SU-DHL-6 (cell line): Measurements from ENCODE around the gene FBXL16.
A peak's percentile ranks its signal among the peaks of the same experiment; 100 is the strongest.

Source experiments
- H2AFZ ChIP-seq: fragments of 200-600 bp; sonication (generic); 2 replicates; pipeline ENCODE4 v1.6.1; 2014; ENCODE audit warnings: low read depth, mild to moderate bottlenecking, moderate library complexity, mixed read lengths, antibody characterized with exemption, low read length; ENCODE audit not compliant: severe bottlenecking
- H3F3A ChIP-seq: fragments of 200-600 bp; shearing (Covaris generic); 2 replicates; pipeline ENCODE4 v1.6.0; 2016; ENCODE audit warnings: antibody characterized with exemption, mild to moderate bottlenecking; ENCODE audit not compliant: insufficient read depth
- H3K27ac ChIP-seq: fragments of 200-600 bp; sonication (generic); 2 replicates; pipeline ENCODE4 v1.5.1; 2016; ENCODE audit warnings: low read depth, mild to moderate bottlenecking, low read length, moderate library complexity, mixed read lengths
- H3K27me3 ChIP-seq: fragments of 200-600 bp; sonication (generic), shearing (Covaris generic); 2 replicates; pipeline ENCODE4 v1.6.0; 2014; ENCODE audit warnings: mild to moderate bottlenecking, low read length
- H3K36me3 ChIP-seq: fragments of 200-600 bp; sonication (generic); 2 replicates; pipeline ENCODE4 v1.6.1; 2014; ENCODE audit warnings: mild to moderate bottlenecking, low read length, mixed read lengths
- H3K4me2 ChIP-seq: fragments of 300-600, 200-600 bp; shearing (Covaris generic), sonication (generic); 2 replicates; pipeline ENCODE4 v1.6.0; 2014; ENCODE audit warnings: low read length, low read depth, mild to moderate bottlenecking; ENCODE audit not compliant: poor library complexity, severe bottlenecking
- H3K4me3 ChIP-seq: fragments of 200-600 bp; sonication (generic); 2 replicates; pipeline ENCODE4 v1.5.1; 2014; ENCODE audit warnings: antibody characterized with exemption, low read length, mild to moderate bottlenecking, mixed read lengths; ENCODE audit not compliant: insufficient read depth, poor library complexity, severe bottlenecking
- H3K79me2 ChIP-seq: fragments of 200-600 bp; sonication (generic); 2 replicates; pipeline ENCODE4 v1.6.1; 2014; ENCODE audit warnings: mild to moderate bottlenecking, low read length, moderate library complexity; ENCODE audit not compliant: insufficient read depth
- H3K9ac ChIP-seq: fragments of 200-600 bp; sonication (generic); 2 replicates; pipeline ENCODE4 v1.7.0; 2014; ENCODE audit warnings: mild to moderate bottlenecking, low read length
- H3K9me2 ChIP-seq: fragments of 200-600 bp; sonication (generic); replicated peaks from 2 replicates; pipeline ENCODE4 v1.6.1; 2014; ENCODE audit warnings: low read length; ENCODE audit not compliant: insufficient read depth
- H3K9me3 ChIP-seq: fragments of 200-600 bp; sonication (generic); 2 replicates; pipeline ENCODE4 v1.6.1; 2014; ENCODE audit warnings: low read length, mixed read lengths; ENCODE audit not compliant: insufficient read depth
- H4K20me1 ChIP-seq: fragments of 200-600 bp; sonication (generic); 2 replicates; pipeline ENCODE4 v1.6.1; 2014; ENCODE audit warnings: low read depth, mild to moderate bottlenecking, antibody characterized with exemption, low read length, moderate library complexity, mixed read lengths
- CTCF ChIP-seq: fragments of 200-600 bp; sonication (generic); IDR thresholded peaks from one replicate; pipeline ENCODE4 v1.5.1; 2017; ENCODE audit warnings: antibody characterized with exemption, mild to moderate bottlenecking, low read length, moderate library complexity; ENCODE audit not compliant: insufficient read depth, poor library complexity, severe bottlenecking
- EZH2phosphoT487 ChIP-seq: fragments of 200-600 bp; sonication (generic), shearing (Covaris generic); conservative IDR thresholded peaks from 2 replicates; pipeline ENCODE4 v1.6.1; 2018; ENCODE audit warnings: mild to moderate bottlenecking, antibody characterized with exemption, low read length, moderate library complexity, mixed read lengths

The FBXL16 gene

GRCh38 chr16:725041-725376 lies 19.4 kb upstream of the FBXL16 start:
- no peaks in the 10 kb centered on the region; the same call in 1 of the 2 replicates for H4K20me1 ChIP-seq
- H3K27ac ChIP-seq = peak overlapping the region; percentile 39

GRCh38 chr16:724188-725040 lies 18.8 kb upstream of the FBXL16 start:
- Histone ChIP-seq H3K9me3 (no peaks in the 10 kb centered on the region), H3K79me2 (no peaks in the 10 kb centered on the region), H3K36me3 (no peaks in the 10 kb centered on the region), H3F3A (peaks cover 18% of the 10 kb centered on the region), H3K4me3 (no peak overlapping the region), H3K9me2 (no peaks in the 10 kb centered on the region), H3K4me2 (no peak overlapping the region), H4K20me1 (no peaks in the 10 kb centered on the region; the same call in 1 of the 2 replicates), H3K9ac (no peak overlapping the region), H3K27me3 (no peaks in the 10 kb centered on the region), H3K27ac (peak overlapping the region; percentile 39), H2AFZ (no peak overlapping the region)
- no peak for TF ChIP-seq EZH2phosphoT487
- TF ChIP-seq CTCF = no peak

More at GRCh38 chr16:725041-725376, 19.4 kb upstream of the FBXL16 start:
- Histone ChIP-seq H3K9ac (no peak overlapping the region), H3K4me2 (no peak overlapping the region), H3K4me3 (no peak overlapping the region), H3F3A (peaks cover 23% of the 10 kb centered on the region), H3K36me3 (no peaks in the 10 kb centered on the region), H3K9me3 (no peaks in the 10 kb centered on the region), H3K9me2 (no peaks in the 10 kb centered on the region), H3K79me2 (no peaks in the 10 kb centered on the region), H3K27me3 (no peaks in the 10 kb centered on the region), H2AFZ (no peak overlapping the region)
- TF ChIP-seq CTCF (no peak), EZH2phosphoT487 (no peak)

GRCh38 chr16:723695-724094 lies 18.1 kb upstream of the FBXL16 start:
- Histone ChIP-seq H3K9ac (no peak overlapping the region), H3K9me2 (no peaks in the 10 kb centered on the region), H3K79me2 (no peaks in the 10 kb centered on the region), H2AFZ (no peak overlapping the region), H3K9me3 (no peaks in the 10 kb centered on the region), H3K27ac (peak overlapping the region; percentile 39), H3K36me3 (no peaks in the 10 kb centered on the region), H3K4me2 (no peak overlapping the region), H3K4me3 (no peak overlapping the region), H4K20me1 (no peaks in the 10 kb centered on the region; the same call in 1 of the 2 replicates), H3K27me3 (no peaks in the 10 kb centered on the region), H3F3A (peaks cover 14% of the 10 kb centered on the region)
- TF ChIP-seq CTCF (no peak), EZH2phosphoT487 (no peak)
